AG09319 (cell line): ENCODE measurements around the gene BTBD1.

Source experiments
- DNase-seq: peaks from one replicate; pipeline ENCODE4 v3.0.0-alpha.2; 2010; ENCODE audit warnings: low read depth; ENCODE audit errors: extremely low read depth
- TF ChIP-seq, protein P1 (sequence below): IDR thresholded peaks from 2 replicates; pipeline ENCODE4 v1.5.1; 2011; ENCODE audit warnings: low read depth, mild to moderate bottlenecking, inconsistent platforms, low read length, moderate library complexity

The BTBD1 gene

DNA sequence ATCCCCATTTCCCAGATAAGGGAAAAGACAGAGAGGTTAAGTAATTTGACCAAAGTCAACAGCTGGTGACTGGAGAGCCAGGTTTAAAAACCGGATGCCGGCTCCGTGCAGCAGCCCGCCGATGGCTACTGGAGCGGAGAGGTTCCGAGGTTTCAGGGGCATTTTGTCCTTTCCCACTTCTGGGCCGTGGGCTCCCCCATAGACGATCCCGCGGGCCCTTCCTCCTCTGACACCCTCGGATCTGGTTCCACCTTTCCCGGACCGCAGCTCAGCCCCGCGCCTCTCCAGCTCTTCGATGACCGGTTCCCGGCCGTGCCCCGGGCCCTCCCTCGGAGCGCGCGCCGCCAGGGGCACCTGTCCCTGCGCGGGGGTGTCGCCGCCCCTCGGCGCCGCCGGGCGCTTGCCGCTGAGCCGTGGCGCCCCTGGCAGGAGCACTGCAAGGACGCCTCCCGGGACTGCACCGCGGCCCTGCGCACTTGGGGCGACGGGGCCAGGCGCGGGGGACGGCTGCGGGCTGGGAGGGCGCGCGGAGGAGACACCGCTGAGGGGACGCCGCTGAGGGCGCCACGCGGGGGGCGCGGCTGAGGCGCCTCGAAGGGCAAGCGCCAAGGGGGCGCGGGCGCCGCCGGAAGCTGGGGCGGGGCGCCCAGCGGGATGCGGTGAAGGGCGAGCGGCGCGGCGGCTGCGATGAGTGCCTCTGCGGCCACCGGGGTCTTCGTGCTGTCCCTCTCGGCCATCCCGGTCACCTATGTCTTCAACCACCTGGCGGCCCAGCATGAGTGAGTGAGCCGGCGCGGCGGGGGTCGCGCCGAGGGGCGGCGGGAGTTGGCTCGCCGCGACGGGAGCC is 40.2 kb upstream of the BTBD1 start, which contains the start of gene TM6SF1:
Gene TM6SF1, plus strand, starts transcription at position 652 of the 847 bp plus-strand sequence. Its CDS starts 36 bp downstream, at position 688.
- DNase-seq, result no peak
- TF ChIP-seq, protein P1, sequence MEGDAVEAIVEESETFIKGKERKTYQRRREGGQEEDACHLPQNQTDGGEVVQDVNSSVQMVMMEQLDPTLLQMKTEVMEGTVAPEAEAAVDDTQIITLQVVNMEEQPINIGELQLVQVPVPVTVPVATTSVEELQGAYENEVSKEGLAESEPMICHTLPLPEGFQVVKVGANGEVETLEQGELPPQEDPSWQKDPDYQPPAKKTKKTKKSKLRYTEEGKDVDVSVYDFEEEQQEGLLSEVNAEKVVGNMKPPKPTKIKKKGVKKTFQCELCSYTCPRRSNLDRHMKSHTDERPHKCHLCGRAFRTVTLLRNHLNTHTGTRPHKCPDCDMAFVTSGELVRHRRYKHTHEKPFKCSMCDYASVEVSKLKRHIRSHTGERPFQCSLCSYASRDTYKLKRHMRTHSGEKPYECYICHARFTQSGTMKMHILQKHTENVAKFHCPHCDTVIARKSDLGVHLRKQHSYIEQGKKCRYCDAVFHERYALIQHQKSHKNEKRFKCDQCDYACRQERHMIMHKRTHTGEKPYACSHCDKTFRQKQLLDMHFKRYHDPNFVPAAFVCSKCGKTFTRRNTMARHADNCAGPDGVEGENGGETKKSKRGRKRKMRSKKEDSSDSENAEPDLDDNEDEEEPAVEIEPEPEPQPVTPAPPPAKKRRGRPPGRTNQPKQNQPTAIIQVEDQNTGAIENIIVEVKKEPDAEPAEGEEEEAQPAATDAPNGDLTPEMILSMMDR, result no peak

DNA sequence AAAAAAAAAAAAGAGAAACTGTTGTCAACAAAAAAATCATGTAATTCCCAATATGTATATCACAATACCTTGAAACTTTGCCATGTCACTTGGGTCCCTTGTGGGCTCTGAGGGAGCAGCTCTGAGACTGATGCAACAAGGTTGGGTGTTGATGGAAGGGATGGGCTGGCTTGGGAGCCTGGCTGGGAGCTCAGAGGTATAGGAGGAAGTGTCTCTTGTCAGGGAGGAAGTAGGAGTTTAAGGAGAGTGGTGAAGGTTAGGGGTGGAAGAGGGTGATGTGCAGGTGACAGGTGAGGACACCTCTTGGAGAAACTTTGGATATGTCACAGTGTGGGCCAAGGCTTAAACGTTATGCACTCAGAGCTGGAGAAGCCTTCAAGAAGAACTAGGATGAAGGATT is 38.4 kb upstream of the BTBD1 start:
- no peak for DNase-seq
- TF ChIP-seq, protein P1, result no peak

DNA sequence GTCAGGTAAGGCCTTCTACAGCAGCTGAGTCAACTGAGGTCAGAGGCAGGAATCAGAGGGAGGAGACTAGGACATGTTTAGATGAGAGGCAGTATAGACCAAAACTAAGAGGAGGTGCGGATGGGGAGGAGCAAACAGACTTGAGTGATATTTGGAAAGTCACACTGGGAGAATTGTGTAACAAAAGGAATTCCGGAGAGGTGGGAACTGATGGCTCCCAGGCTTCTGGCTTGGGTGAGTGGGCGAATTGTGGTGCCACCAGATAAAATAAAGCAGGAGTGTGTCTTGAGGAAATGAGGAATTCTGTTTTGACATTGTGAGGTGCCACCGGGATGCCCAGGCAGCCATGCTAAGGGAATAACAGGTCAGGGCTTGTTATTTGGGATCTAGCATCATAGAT is 37.1 kb upstream of the BTBD1 start:
- DNase-seq, result no peak
- TF ChIP-seq, protein P1, result no peak

DNA sequence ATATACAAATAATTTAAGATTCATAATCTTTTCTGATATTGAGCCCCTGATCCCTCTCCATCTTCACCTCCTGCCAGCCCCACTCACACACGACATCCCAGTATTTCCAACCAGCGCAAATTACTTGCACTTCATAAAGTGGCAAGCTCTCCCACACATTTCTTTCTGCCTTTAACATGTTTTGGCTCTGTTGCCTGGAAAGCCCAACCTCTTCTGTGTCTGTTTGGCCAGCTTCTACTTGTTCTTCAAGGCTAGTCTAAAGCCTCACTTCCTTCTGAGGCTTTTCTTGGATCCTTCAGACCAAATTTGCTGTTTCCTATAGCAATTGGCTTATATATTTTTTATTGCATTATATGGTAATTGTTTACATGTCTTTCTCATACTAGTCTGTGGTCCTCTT is 35.3 kb upstream of the BTBD1 start:
- DNase-seq, result no peak
- TF ChIP-seq, protein P1, result no peak

DNA sequence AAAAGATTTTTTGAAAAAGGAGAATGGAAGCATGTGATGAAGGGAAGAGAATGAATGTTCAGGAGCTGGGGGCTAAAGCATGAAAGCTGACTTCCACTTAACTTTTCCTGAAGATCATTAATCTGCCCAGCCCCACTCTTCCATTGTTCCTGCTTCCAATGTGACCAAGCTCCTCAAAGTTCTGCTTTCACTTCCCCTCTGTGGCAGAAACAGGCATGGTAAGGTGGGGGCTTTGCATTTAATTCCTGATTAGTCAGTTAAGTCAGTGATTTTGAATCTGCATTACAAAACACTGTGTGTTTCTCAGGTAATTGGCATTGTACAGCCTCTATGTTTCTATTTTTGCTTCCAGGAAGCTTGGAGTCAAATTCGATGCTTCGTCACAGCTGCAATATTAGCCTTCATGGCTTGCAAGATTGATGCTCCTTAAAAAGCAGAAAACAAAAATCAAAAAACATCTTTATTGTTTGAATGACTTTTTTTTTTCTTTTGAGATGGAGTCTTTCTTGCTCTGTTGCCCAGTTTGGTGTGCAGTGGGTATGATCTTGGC is 33.1 kb upstream of the BTBD1 start:
- DNase-seq, result no peak
- TF ChIP-seq, protein P1, result no peak

DNA sequence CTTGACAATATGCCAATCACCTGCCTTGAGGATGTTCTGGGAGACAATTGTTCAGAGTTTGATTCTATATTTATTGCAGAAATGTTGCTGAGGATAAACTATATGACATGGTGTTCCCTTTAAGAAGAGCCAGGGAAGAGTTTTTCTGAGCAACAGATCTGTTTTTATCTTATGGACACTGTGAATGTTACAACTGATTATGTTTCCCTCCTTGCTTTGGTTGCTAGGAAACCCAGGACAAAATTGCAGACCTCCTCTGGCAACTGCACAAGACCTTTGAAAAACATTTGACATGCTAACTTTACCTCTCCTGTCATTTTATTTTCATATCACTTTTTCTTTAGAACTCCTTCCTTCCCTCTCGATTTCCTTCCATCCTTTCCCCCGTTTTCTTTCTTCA is 32.2 kb upstream of the BTBD1 start:
- no peak for DNase-seq
- TF ChIP-seq, protein P1, result no peak

DNA sequence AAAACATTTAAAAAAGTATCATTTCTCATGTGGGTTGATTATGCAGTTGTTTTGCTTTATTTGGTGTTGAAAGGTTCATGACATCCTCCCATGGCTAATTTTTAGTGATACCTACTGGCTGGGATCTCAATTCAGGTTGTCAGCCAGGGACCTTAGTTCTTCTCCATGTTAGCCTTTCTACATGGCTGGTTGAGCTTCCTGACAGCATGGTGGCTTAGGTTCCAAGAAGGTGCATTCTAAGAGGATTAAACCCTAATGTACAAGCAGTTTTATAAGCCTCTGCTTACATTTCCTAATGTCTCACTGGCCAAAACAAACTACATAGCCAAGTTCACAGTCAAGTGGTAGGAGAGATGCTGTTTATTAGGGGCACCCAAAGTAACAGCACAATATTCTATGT is 31.0 kb upstream of the BTBD1 start:
- TF ChIP-seq, protein P1, result no peak
- no peak for DNase-seq
